HG03342 (cell line): ENCODE results near the gene CDH12.
"Not testable (repeated sequence)": the region's sequence is repeated elsewhere in the genome, so short reads cannot be mapped to it uniquely, and the experiment has no call there.

Experiments
- ATAC-seq: cut with Tn5 transposase; IDR thresholded peaks from one replicate; pipeline ENCODE4 v1.9.1; 2021; ENCODE audit warnings: mild to moderate bottlenecking, moderate library complexity; ENCODE audit not compliant: unreplicated experiment

CDH12 gene

GRCh38 chr5:22577006-22577405, 276.1 kb downstream of the CDH12 start:
- ATAC-seq, result no peak

- ATAC-seq, result no peak
These were observed 280.2 kb downstream of the CDH12 start for GRCh38 chr5:22572941-22573340.

DNA sequence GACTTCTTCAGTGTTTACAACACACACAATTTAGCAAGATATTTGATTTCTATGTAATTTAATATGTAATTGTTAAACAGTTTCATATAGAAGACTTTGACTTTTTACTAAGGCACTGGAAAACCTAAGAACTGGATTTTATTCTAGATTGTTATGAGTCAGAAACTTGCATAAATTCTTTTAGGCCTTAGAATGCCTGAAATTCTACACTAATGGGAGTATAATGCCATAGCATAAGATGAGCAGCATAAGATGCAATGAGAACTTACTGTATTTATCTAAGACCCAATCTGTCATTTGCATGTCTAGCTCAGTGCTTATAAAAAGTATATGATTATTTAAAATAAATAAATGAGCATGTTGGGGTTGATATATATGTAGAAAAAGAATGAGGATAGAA, 285.2 kb downstream of the CDH12 start:
- ATAC-seq, result no peak

- no peak for ATAC-seq
These were observed 293.0 kb downstream of the CDH12 start for GRCh38 chr5:22560147-22560546.

DNA sequence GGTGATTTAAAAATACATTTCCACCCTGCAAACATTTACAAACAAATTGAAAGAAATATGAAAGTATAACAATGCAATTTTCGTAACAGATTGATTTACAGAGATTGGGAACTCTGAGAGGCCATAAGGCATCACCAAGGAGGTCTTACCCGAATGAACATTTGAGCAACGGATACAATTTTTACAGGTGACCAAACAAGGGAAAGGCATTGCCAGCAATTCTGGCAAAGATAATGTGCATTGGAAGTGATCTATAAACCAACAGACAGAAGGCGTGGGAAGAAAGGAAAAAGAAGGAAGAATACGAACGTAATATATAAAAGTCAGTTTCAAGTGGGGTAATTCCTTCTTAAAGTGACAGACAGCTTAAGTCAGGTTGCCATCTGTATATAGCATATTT, 295.9 kb downstream of the CDH12 start:
- no peak for ATAC-seq

GRCh38 chr5:22554475-22554874, 298.7 kb downstream of the CDH12 start:
- no peak for ATAC-seq

DNA sequence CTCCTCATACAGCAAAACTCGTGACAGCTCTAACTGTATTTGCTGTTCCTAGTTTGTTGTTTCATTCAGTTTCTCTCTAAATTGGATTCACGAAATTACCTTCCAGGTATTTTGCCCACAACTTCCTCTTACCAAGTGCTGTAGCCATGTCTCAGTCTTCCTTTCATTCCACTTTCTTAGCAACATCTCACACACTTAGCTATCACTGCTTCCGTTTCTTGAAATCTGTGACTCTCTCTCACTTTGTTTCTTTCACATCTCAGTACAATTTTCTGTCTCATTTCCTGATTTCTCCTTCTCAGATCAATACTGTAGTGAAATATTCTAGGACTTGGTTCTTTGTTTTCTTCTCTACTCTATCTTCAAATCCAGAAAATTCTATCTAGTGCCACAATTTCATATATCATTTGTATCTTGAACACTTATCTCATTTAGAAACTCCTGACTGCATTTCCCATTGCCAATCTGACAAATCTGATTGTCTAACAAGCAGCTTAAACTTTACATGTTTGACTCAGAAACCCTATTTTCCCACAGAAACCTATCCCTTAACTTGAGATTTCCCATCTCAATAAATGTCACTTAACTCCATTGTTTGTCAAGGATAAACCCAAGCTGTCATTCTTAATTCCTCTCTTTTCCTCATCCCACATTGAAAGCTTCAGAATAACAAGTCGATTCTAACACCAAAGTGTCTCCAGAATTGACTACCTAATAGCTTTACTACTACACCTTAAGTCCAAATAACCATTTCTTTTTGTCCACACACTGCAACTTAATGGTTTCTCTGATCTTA, 303.1 kb downstream of the CDH12 start:
- no peak for ATAC-seq

DNA sequence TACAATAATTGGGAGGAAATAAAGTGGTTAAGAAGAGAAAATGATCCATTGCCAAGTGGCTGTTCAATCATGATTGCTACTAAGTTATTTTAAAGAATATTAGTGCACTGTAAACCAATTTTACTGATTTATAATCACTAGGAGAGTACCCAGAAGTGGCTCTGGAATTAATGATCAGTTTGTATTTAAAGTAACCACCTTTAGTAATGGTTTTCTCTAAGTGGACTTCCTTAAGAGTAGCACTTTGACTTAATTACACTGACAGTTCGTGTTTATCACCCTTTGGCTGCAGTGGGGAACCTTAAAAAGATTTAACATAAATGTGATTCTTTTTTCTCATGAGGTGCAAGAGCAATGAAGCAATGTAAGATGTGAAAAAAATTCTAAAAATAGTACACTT, 310.8 kb downstream of the CDH12 start:
- ATAC-seq, result no peak

DNA sequence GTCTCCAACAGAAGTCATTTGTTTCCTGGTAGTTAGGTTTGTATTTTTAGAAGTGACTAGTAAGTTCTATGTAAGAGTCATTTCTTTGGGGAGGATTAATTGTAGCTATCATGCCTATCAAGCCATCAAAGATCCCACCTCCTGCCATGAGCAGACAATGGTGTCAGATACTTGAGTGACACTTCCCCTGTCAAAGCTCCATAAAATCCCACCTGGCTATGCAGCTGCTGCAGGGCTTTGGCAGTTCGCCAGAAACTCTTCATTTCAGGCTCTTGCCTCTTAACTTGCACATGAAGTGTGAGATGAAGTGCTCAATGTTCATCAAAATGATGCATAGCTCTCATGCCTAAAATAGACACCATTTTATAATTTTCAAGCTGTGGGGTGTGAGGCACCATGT, 312.1 kb downstream of the CDH12 start:
- no peak for ATAC-seq

DNA sequence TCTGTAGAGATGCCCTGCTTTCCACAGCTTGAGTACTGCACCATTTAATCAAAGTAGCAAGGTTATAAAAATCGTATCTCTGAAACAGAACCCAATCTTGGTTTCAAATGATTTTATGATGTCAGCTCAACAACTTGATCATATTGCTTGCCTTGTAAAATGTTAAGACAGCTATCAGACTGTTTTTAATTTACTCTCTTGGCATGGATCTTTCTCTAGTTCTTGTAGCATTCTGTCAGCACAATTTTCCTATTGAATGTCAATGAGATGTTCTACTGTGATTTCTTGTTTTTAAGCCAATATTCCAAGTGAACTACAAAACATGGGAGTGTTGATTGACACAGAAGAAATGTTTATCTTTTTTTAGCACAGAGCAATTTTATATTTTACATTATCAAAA, 313.4 kb downstream of the CDH12 start:
- ATAC-seq, result no peak

DNA sequence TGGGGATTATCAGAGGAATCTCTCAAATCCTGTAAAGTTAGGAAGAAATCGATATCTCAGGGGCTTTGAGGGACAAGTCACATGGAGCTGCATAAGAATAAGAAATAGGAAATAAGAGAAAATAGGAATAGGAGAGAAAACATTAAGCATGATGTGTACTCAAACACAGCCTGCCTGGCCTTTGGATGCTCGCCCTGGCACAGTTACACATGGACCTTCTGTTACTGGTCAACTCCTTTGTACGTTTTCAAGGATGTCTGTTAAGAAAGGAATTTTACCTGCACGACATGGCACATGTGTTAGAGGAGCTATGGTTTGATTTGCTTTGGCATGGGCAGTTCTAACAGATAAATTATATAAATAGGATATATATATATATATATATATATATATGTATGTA, 321.2 kb downstream of the CDH12 start:
- no peak for ATAC-seq

- ATAC-seq, result no peak
These were observed 331.6 kb downstream of the CDH12 start for GRCh38 chr5:22521521-22521920.

GRCh38 chr5:22516497-22516896, 336.6 kb downstream of the CDH12 start:
- not testable (repeated sequence) for ATAC-seq

DNA sequence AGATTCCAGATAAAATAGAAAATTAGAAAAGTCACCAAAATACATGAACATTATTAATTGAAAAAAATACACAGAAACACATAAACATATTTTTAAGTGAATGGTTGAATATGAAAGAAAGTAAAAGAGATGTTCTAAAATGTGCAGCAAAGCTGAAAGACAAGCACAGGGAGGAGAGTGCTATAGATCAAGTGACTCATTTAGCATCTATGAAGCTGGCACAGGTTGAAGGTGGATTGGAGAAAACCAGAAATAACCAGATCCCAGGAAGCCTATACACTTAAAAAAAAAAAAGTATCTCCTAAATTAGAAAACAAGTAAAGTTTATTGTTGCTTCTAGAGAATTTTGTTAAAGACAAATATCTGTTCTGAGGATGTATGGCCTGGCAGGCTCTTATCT, 338.9 kb downstream of the CDH12 start:
- ATAC-seq, result no peak

DNA sequence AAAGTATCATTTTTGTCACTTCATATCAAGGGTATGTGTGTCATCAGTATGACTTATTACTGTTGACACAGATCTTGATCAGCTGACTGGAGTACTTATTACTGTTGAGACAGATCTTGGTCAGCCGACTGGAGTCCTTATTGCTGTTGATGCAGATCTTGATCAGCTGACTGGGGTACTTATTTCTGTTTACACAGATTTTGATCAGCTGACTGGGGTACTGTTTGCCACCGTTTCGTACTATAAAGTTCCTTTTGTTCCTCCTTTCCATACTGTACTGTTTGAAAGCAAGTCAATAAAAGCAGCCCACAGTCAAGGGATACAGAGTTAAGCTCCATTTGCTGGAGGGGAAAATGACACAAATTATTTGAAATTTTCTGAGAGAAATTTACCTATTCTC, 347.3 kb downstream of the CDH12 start:
- ATAC-seq, result no peak

- no peak for ATAC-seq
These were observed 348.7 kb downstream of the CDH12 start for GRCh38 chr5:22504411-22504810.

- no peak for ATAC-seq
These were observed 352.6 kb downstream of the CDH12 start for GRCh38 chr5:22500556-22500955.

GRCh38 chr5:22496666-22497065, 356.5 kb downstream of the CDH12 start:
- ATAC-seq, result no peak

GRCh38 chr5:22495016-22495720, 358.0 kb downstream of the CDH12 start:
- no peak for ATAC-seq

DNA sequence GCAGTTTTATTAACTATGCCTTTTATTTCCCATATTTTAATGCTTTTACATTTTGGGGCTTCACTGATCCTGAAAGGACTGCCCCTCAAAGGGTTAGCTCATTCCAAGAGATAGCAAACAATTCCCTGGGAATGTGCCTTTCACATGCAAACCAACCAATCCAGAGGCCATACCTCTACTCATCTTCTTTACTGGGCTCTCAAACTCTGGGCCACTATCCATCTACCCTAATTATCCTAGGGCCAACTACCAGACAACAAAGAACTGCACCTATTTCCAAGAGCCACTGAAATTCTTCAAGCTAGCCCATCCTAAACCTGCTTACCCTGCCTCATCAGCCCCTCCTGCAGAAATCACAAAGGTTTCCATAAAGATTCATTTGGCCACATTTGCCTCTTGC, 364.7 kb downstream of the CDH12 start:
- no peak for ATAC-seq

GRCh38 chr5:22480305-22480704, 372.8 kb downstream of the CDH12 start:
- ATAC-seq, result no peak

DNA sequence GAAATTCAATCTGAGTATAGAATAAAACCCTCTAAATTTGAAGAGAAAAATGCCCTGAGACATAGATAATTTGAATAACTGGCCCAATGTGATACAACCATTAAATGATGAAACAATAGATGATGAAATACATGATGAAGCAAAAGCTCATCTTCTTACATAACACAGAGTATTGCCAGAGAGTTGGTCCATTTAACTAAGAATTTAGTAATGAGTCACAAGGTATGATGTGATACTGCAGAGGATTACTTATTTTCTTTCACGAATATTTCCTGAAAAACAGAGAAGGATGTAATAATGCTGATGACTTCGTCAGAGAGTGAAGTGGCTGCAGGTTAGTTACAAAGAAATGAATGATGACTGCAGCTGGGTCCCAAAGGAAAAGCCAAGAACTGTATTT, 379.3 kb downstream of the CDH12 start:
- ATAC-seq, result no peak

GRCh38 chr5:22471154-22471553, 382.0 kb downstream of the CDH12 start:
- no peak for ATAC-seq
